Measurements from ENCODE around the gene MPZL1.

The MPZL1 gene

GRCh38 chr1:167751676-167752075 lies 29.9 kb downstream of the MPZL1 start:
- DNase-seq = no peak

- no peak for DNase-seq
Measured at GRCh38 chr1:167752219-167752985, 30.6 kb downstream of the MPZL1 start.

GRCh38 chr1:167755654-167756053 lies 33.9 kb downstream of the MPZL1 start:
- no peak for DNase-seq

GRCh38 chr1:167756730-167757405 lies 35.1 kb downstream of the MPZL1 start:
- no peak for DNase-seq

GRCh38 chr1:167757433-167758309 lies 35.9 kb downstream of the MPZL1 start:
- DNase-seq = no peak

GRCh38 chr1:167761400-167761799 lies 39.6 kb downstream of the MPZL1 start:
- DNase-seq = no peak

GRCh38 chr1:167762061-167762746 lies 40.4 kb downstream of the MPZL1 start:
- no peak for DNase-seq

GRCh38 chr1:167763525-167764220 lies 41.9 kb downstream of the MPZL1 start:
- DNase-seq = no peak

GRCh38 chr1:167764458-167765330 lies 42.9 kb downstream of the MPZL1 start:
- DNase-seq = no peak

GRCh38 chr1:167765496-167765895 lies 43.7 kb downstream of the MPZL1 start:
- DNase-seq = no peak

- DNase-seq = no peak
Measured at GRCh38 chr1:167766538-167766937, 44.8 kb downstream of the MPZL1 start.

GRCh38 chr1:167767761-167768160 lies 46.0 kb downstream of the MPZL1 start:
- no peak for DNase-seq

- DNase-seq = no peak
Measured at GRCh38 chr1:167770127-167770526, 48.3 kb downstream of the MPZL1 start.

- DNase-seq = no peak
Measured at GRCh38 chr1:167772436-167772835, 50.7 kb downstream of the MPZL1 start.

GRCh38 chr1:167773516-167773915 lies 51.7 kb downstream of the MPZL1 start:
- no peak for DNase-seq

GRCh38 chr1:167774710-167775109 lies 52.9 kb downstream of the MPZL1 start:
- DNase-seq = no peak

- no peak for DNase-seq
Measured at GRCh38 chr1:167775178-167775577, 53.4 kb downstream of the MPZL1 start.

GRCh38 chr1:167776151-167776550 lies 54.4 kb downstream of the MPZL1 start:
- DNase-seq = no peak

GRCh38 chr1:167776616-167777268 lies 55.0 kb downstream of the MPZL1 start:
- no peak for DNase-seq

- DNase-seq = no peak
Measured at GRCh38 chr1:167777269-167777650, 55.5 kb downstream of the MPZL1 start.

GRCh38 chr1:167781558-167781957 lies 59.8 kb downstream of the MPZL1 start:
- no peak for DNase-seq
